Measurements from ENCODE around the gene PLEKHO1.

Gene PLEKHO1

DNA sequence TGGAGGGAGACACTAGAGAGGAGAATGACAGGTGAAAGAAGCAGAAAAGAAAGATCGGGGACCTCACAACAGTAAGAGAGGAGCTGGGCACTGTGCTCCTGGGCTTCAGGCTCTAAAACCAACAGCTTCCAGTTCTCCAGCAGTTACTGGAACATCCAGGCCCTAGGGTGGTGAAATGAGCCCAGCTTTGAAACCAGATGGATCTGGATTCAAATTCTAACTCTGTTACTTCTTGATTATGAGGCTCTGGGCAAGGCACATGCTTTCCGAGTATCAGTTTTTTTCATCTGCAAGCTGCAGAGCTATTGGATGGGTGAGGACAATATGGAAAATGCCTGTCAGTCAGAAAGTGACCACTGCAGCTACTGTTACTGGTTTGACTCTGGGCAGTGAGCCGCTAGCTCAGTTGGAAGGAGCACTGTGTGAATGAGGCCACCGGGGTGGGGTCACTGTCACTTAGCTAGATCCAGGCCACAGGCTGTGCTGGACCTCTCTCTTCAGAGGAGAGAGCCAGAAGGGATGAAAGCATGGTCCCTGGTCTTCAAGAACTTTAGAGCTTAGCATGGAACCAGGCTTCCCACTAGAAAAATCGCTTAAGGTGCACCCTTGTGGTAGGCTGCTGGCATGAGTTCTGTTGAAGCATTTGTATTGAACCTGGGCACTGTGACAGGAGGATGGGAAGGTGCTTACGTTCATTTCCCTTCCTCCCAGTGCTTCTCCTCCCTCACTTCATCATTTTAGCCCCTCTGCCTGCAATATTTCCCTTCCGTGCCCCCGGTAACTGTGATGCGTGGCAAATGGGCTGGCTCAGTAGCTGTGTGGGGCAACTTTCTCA is 12.2 kb downstream of the PLEKHO1 start:
- Histone ChIP-seq H4K91ac (ENCODE audit: low read length) (peak overlapping the region; percentile 96), H2AK5ac (ENCODE audit: low read length, severe bottlenecking) (peak overlapping the region; percentile 21), H3K4ac (ENCODE audit: low read depth in 1 of 2, low read length in 2 of 2) (peak overlapping the region; percentile 35 to 51), H3K23ac (ENCODE audit: low read length in 2 of 2) (peak overlapping the region in 1 of 2 experiments; percentile 20), H3K27me3 (ENCODE audit: control insufficient read depth in 1 of 2, insufficient read depth in 1 of 2, low read length in 2 of 2) (no peaks in the 10 kb centered on the region), H3K4me2 (ENCODE audit: low read length, poor library complexity, severe bottlenecking) (no peak overlapping the region), H3K9me3 (ENCODE audit: control insufficient read depth, low read length) (no peaks in the 10 kb centered on the region), H3K79me1 (replicated peaks; ENCODE audit: low read length, poor library complexity, severe bottlenecking) (no peaks in the 10 kb centered on the region), H3K9ac (ENCODE audit: low read length) (peak overlapping the region; percentile 91), H2BK5ac (ENCODE audit: low read depth, low read length, poor library complexity, severe bottlenecking) (peak overlapping the region; percentile 60), H3K14ac (ENCODE audit: low read length in 2 of 2) (peak overlapping the region in 1 of 2 experiments; percentile 50), H3K4me1 (ENCODE audit: control insufficient read depth, insufficient read depth, low read depth, low read length) (peaks cover 34% of the 10 kb centered on the region), H4K8ac (ENCODE audit: low read length) (peak overlapping the region; percentile 83), H2BK120ac (ENCODE audit: low read depth, low read length) (peak overlapping the region; percentile 75), H3K27ac (ENCODE audit: low read length, poor library complexity, severe bottlenecking) (peak overlapping the region; percentile 99), H2BK15ac (ENCODE audit: low read depth, poor library complexity, severe bottlenecking) (peak overlapping the region; percentile 52), H3K18ac (ENCODE audit: low read depth in 1 of 2, low read length in 2 of 2) (peak overlapping the region; percentile 67 to 69), H3K4me3 (ENCODE audit: insufficient read depth in 1 of 2, low read depth in 1 of 2, low read length in 2 of 2) (peak overlapping the region in 1 of 2 experiments; percentile 56), H2BK12ac (ENCODE audit: low read length in 2 of 2) (peak overlapping the region; percentile 38 to 90), H3K36me3 (ENCODE audit: control insufficient read depth in 1 of 2, insufficient read depth in 2 of 2, low read depth in 1 of 2, low read length in 2 of 2) (peaks cover 22 to 41% of the 10 kb centered on the region in 2 experiments), H2AFZ (ENCODE audit: low read depth, low read length) (no peak overlapping the region)
- DNase-seq, result peak; percentile 37
- 74% methylated on average over 9 of the region's 9 CpGs for WGBS

DNA sequence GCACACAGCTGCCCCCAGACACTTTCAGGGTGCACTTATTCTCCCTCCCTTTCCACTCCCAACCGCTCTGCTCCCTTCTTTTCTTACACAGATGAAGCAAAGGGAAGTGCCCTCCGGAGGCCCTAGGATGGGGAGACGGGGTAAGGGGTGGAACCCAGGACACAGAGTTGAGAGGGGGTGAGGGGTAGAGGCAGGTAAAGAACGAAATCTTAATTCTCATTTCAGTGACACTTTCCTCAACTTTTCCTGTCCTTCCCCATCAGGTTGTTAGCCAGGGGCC is 12.8 kb downstream of the PLEKHO1 start:
- H2BK5ac ChIP-seq (ENCODE audit: low read depth, low read length, poor library complexity, severe bottlenecking), result peak overlapping the region; percentile 60
- no peak overlapping the region for H2AFZ ChIP-seq (ENCODE audit: low read depth, low read length)
- peak overlapping the region; percentile 21 for H2AK5ac ChIP-seq (ENCODE audit: low read length, severe bottlenecking)
- peak overlapping the region; percentile 7 to 90 for H2BK12ac ChIP-seq (ENCODE audit: low read length in 2 of 2)
- H3K36me3 ChIP-seq (ENCODE audit: control insufficient read depth in 1 of 2, insufficient read depth in 2 of 2, low read depth in 1 of 2, low read length in 2 of 2), result peaks cover 17 to 36% of the 10 kb centered on the region in 2 experiments
- DNase-seq, result no peak
- peak overlapping the region; percentile 99 for H3K27ac ChIP-seq (ENCODE audit: low read length, poor library complexity, severe bottlenecking)
- H3K4ac ChIP-seq (ENCODE audit: low read depth in 1 of 2, low read length in 2 of 2), result peak overlapping the region; percentile 35 to 51
- peak overlapping the region; percentile 75 for H2BK120ac ChIP-seq (ENCODE audit: low read depth, low read length)
- H4K8ac ChIP-seq (ENCODE audit: low read length), result peak overlapping the region; percentile 83
- H4K91ac ChIP-seq (ENCODE audit: low read length), result peak overlapping the region; percentile 96
- peaks cover 29% of the 10 kb centered on the region for H3K4me1 ChIP-seq (ENCODE audit: control insufficient read depth, insufficient read depth, low read depth, low read length)
- peak overlapping the region; percentile 91 for H3K9ac ChIP-seq (ENCODE audit: low read length)
- WGBS, result no CpG with 5 or more reads among the region's 4 CpGs
- H2BK15ac ChIP-seq (ENCODE audit: low read depth, poor library complexity, severe bottlenecking), result peak overlapping the region; percentile 52
- H3K9me3 ChIP-seq (ENCODE audit: control insufficient read depth, low read length), result no peaks in the 10 kb centered on the region
- H3K4me2 ChIP-seq (ENCODE audit: low read length, poor library complexity, severe bottlenecking), result peak overlapping the region; percentile 32
- peak overlapping the region; percentile 41 to 69 for H3K18ac ChIP-seq (ENCODE audit: low read depth in 1 of 2, low read length in 2 of 2)
- no peaks in the 10 kb centered on the region for H3K27me3 ChIP-seq (ENCODE audit: control insufficient read depth in 1 of 2, insufficient read depth in 1 of 2, low read length in 2 of 2)
- H3K23ac ChIP-seq (ENCODE audit: low read length in 2 of 2), result peak overlapping the region in 1 of 2 experiments; percentile 20
- peak overlapping the region in 1 of 2 experiments; percentile 56 for H3K4me3 ChIP-seq (ENCODE audit: insufficient read depth in 1 of 2, low read depth in 1 of 2, low read length in 2 of 2)
- peak overlapping the region in 1 of 2 experiments; percentile 50 for H3K14ac ChIP-seq (ENCODE audit: low read length in 2 of 2)
- no peaks in the 10 kb centered on the region for H3K79me1 ChIP-seq (replicated peaks; ENCODE audit: low read length, poor library complexity, severe bottlenecking)

DNA sequence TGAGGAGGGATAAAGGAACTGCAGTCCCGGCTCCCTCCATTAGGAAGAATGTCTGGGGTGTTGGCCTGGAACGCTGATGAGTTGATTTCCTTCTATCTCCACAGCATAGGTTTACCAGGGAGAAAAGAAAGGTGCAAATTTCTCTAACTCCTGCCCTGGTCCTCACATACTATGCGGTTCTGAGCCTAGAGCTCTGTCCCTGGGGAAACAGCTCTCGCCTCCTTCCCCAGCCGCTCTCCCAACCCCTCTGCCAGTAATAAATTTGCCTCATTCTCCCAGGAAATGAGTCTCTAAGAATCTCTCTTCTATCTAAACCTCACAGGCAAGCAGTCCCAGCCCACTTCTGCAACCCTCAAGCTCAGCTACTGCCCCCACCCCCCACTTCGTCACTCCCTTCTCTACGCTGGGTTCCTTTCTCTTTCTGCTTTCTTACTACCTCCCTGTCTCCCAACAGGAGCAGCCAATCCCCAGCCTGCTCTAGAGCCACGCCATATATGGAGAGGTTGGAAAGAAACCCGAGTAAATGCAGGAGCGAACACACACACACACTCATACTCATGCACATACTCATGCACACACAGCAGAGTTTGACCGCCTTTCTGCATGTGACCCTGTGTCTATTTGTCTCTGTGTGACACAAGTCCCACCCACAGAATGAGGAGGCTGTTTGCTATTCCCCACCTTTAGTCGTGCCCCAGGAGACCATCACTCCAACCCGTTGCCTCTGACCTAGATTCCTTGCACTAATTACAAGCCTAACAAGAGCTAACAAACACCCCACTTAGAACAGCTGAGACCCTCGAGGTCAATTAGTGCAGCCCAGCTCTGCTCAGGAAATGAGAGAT is 13.4 kb downstream of the PLEKHO1 start:
- WGBS, result 2% methylated on average over 12 of the region's 14 CpGs
- H2BK15ac ChIP-seq (ENCODE audit: low read depth, poor library complexity, severe bottlenecking), result peak overlapping the region; percentile 52

DNA sequence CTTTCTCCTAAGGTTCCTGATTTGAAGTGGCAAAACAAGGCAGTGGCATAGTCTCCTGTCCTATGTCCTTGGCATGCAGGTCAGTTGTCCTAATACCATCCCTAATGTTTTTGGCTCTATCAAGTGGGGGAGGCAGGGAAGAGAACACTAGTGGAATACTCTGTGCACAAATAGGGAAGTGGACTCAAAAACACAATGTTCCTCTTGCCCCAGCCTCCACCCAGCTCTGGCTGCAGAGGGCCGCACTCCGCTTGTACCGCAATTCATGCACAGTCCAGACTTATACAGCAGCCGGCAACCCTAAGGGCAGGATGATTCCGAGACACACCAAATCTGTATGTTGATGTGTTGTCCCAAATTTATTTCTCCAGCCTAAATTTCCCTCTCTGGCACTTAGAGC is 14.5 kb downstream of the PLEKHO1 start:
- DNase-seq, result no peak
- H3K4me3 ChIP-seq (ENCODE audit: insufficient read depth in 1 of 2, low read depth in 1 of 2, low read length in 2 of 2), result no peak overlapping the region
- H3K4ac ChIP-seq (ENCODE audit: low read depth in 1 of 2, low read length in 2 of 2), result no peak overlapping the region
- H3K4me2 ChIP-seq (ENCODE audit: low read length, poor library complexity, severe bottlenecking), result no peak overlapping the region
- H2BK15ac ChIP-seq (ENCODE audit: low read depth, poor library complexity, severe bottlenecking), result no peak overlapping the region
- H3K27me3 ChIP-seq (ENCODE audit: control insufficient read depth in 1 of 2, insufficient read depth in 1 of 2, low read length in 2 of 2), result no peaks in the 10 kb centered on the region
- H3K9ac ChIP-seq (ENCODE audit: low read length), result peak overlapping the region; percentile 91
- 100% methylated on average over 5 of the region's 5 CpGs for WGBS
- H4K8ac ChIP-seq (ENCODE audit: low read length), result no peak overlapping the region
- peak overlapping the region; percentile 8 to 93 for H2BK12ac ChIP-seq (ENCODE audit: low read length in 2 of 2)
- peaks cover 5 to 19% of the 10 kb centered on the region in 2 experiments for H3K36me3 ChIP-seq (ENCODE audit: control insufficient read depth in 1 of 2, insufficient read depth in 2 of 2, low read depth in 1 of 2, low read length in 2 of 2)
- no peak overlapping the region for H2BK120ac ChIP-seq (ENCODE audit: low read depth, low read length)
- H3K23ac ChIP-seq (ENCODE audit: low read length in 2 of 2), result no peak overlapping the region
- H3K18ac ChIP-seq (ENCODE audit: low read depth in 1 of 2, low read length in 2 of 2), result peak overlapping the region in 1 of 2 experiments; percentile 83
- H3K79me1 ChIP-seq (replicated peaks; ENCODE audit: low read length, poor library complexity, severe bottlenecking), result no peaks in the 10 kb centered on the region
- H3K27ac ChIP-seq (ENCODE audit: low read length, poor library complexity, severe bottlenecking), result no peak overlapping the region
- peak overlapping the region; percentile 75 for H4K91ac ChIP-seq (ENCODE audit: low read length)
- no peak overlapping the region for H2AK5ac ChIP-seq (ENCODE audit: low read length, severe bottlenecking)
- no peaks in the 10 kb centered on the region for H3K9me3 ChIP-seq (ENCODE audit: control insufficient read depth, low read length)
- H2BK5ac ChIP-seq (ENCODE audit: low read depth, low read length, poor library complexity, severe bottlenecking), result no peak overlapping the region
- no peak overlapping the region for H3K14ac ChIP-seq (ENCODE audit: low read length in 2 of 2)
- H3K4me1 ChIP-seq (ENCODE audit: control insufficient read depth, insufficient read depth, low read depth, low read length), result peaks cover 22% of the 10 kb centered on the region
- H2AFZ ChIP-seq (ENCODE audit: low read depth, low read length), result no peak overlapping the region

More for the DNA sequence above, 13.4 kb downstream of the PLEKHO1 start:
- Histone ChIP-seq H3K23ac (ENCODE audit: low read length in 2 of 2) (no peak overlapping the region), H3K4me3 (ENCODE audit: insufficient read depth in 1 of 2, low read depth in 1 of 2, low read length in 2 of 2) (peak overlapping the region in 1 of 2 experiments; percentile 56), H3K79me1 (replicated peaks; ENCODE audit: low read length, poor library complexity, severe bottlenecking) (no peaks in the 10 kb centered on the region), H3K4me1 (ENCODE audit: control insufficient read depth, insufficient read depth, low read depth, low read length) (peaks cover 28% of the 10 kb centered on the region), H3K9me3 (ENCODE audit: control insufficient read depth, low read length) (no peaks in the 10 kb centered on the region), H3K36me3 (ENCODE audit: control insufficient read depth in 1 of 2, insufficient read depth in 2 of 2, low read depth in 1 of 2, low read length in 2 of 2) (peaks cover 13 to 30% of the 10 kb centered on the region in 2 experiments), H2AFZ (ENCODE audit: low read depth, low read length) (no peak overlapping the region), H4K8ac (ENCODE audit: low read length) (peak overlapping the region; percentile 83), H3K14ac (ENCODE audit: low read length in 2 of 2) (no peak overlapping the region), H2BK5ac (ENCODE audit: low read depth, low read length, poor library complexity, severe bottlenecking) (peak overlapping the region; percentile 76), H4K91ac (ENCODE audit: low read length) (peak overlapping the region; percentile 96), H3K27me3 (ENCODE audit: control insufficient read depth in 1 of 2, insufficient read depth in 1 of 2, low read length in 2 of 2) (no peaks in the 10 kb centered on the region), H3K18ac (ENCODE audit: low read depth in 1 of 2, low read length in 2 of 2) (peak overlapping the region; percentile 83 to 89), H2BK12ac (ENCODE audit: low read length in 2 of 2) (peak overlapping the region; percentile 90 to 93), H3K9ac (ENCODE audit: low read length) (peak overlapping the region; percentile 91), H3K27ac (ENCODE audit: low read length, poor library complexity, severe bottlenecking) (peak overlapping the region; percentile 99), H2AK5ac (ENCODE audit: low read length, severe bottlenecking) (peak overlapping the region; percentile 95), H3K4me2 (ENCODE audit: low read length, poor library complexity, severe bottlenecking) (peak overlapping the region; percentile 32), H2BK120ac (ENCODE audit: low read depth, low read length) (peak overlapping the region; percentile 75), H3K4ac (ENCODE audit: low read depth in 1 of 2, low read length in 2 of 2) (peak overlapping the region; percentile 51 to 92)
- DNase-seq, result peak; percentile 100

Measured in mesenchymal stem cell (in vitro differentiated cells and primary cell).